Body of pancreas (tissue), 4 donors: ENCODE data around the gene FAM8A1.

Experiments used
- CTCF ChIP-seq, 7 experiments: fragments of 450-650 bp in 4 of 7; fragments of 200-600 bp in 3 of 7; sonication (generic) in 3 of 7; IDR thresholded peaks; one replicate each; pipeline ENCODE4 v1.5.1; 2016 to 2019; ENCODE audit warnings: antibody characterized with exemption in 7 of 7
- POLR2A ChIP-seq, 3 donors: fragments of 450-650 bp; IDR thresholded peaks; one replicate each; pipeline ENCODE4 v1.6.1; 2016; ENCODE audit warnings: antibody characterized with exemption in 3 of 3, mild to moderate bottlenecking in 2 of 3

DNA sequence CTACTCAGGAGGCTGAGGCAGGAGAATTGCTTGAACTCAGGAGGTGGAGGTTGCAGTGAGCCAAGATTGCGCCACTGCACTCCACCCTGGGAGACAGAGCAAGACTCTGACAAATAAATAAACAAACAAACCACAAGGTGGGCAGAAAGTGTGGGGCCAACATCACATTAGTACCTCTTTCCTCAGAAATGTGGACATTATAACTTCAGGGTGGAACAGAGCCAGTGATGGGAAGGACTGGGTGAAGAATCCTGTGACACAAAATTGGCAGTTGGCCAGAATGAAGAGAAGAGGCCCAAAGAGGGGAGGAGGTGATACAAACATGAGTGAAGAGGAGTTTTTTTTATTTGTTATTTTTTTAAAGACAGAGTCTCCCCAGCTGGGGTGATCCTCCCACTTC is 56.0 kb downstream of the FAM8A1 start:
- TF ChIP-seq CTCF (IDR thresholded peaks at IDR 0.05) (no peak), POLR2A (IDR thresholded peaks at IDR 0.05) (no peak)
